CD4-positive, alpha-beta T cell treated with Interleukin-15 for 1 hour (primary cell): ENCODE measurements around the gene SLC30A5.

ENCODE experiments used
- DNase-seq: peaks from one replicate; pipeline ENCODE4 v3.0.0-alpha.2; 2020

The SLC30A5 gene

GRCh38 chr5:69167929-69168328 lies 74.1 kb downstream of the SLC30A5 start:
- DNase-seq: no peak

DNA sequence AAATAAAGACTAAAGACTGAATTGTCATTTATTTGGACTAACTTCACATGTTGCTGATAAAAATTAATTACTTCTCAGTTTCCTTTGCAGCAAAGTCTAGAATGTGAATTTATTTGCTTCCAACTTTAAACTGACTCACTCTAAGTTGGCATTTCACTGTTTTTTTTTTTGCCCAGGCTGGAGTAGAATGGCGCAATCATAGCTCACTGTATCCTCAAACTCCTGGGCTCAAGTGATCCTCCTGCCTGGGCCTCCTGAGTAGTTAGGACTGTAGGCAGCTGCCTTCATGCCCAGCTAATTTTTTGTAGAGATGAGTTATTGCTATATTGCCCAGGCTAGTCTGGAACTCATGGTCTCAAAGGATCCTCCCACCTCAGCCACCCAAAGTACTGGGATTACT lies 76.7 kb downstream of the SLC30A5 start:
- DNase-seq: no peak

DNA sequence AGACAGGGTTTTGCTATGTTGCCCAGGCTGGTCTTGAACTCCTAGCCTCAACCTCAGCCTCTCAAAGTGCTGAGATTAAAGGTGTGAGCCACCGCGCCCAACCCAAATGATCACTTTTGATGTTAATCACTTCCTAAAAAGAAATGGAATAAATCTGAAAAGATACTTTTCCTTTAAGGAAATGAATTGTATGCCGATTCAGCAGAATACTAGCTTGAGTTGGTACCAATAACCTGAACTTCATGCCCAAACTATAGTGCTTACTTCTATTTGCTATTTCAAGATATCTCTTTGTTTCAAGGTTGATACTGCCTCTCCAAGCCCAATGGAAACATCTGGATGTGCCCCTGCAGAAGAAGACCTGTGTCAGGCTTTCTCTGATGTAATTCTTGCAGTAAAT lies 77.2 kb downstream of the SLC30A5 start:
- DNase-seq: no peak
